NCI-H510A (cell line): ENCODE data around the gene ZSCAN16.

ENCODE experiments used
- DNase-seq: peaks from one replicate; lab custom pipeline; 2025; lab: John Stamatoyannopoulos, UW

ZSCAN16 gene

DNA sequence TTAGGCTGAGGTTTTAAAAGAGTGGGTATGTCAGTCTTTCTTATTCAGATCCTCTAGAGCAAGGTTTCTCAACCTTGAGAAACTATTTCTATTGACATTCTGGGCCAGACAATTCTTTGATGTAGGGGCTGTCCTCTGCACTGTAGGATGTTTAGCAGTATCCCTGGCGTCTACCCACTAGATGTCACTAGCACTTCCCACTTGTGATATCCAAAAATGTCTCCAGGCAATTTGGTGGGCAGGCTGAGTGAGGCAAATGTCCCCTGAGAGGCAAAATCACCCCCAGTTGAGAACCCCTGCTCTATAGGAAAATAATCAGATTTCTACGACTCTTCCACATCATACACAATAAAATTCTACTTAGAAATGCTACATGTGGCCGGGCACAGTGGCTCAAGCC lies 9.6 kb downstream of the ZSCAN16 start:
- no peak for DNase-seq

- DNase-seq: no peak
These were observed 10.3 kb downstream of the ZSCAN16 start for GRCh38 chr6:28134716-28135115.

DNA sequence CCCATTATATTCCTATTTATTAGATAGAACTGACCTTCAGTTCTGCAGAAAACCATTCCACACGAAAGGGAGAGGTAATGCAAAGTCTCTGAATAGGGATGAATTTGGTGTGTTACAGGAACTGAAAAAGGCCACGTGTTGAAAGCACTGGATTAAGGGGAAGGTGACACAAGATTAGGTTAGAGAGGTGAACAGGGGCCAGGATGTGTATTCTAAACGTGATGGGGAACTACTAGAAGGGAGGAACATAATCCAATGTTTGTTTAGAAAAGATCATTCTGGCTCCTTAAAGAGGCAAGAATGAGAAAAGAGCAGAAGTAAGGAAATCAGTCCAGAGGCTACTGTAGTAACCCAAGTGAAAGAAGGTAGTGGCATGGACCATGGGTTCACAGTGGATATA lies 11.0 kb downstream of the ZSCAN16 start:
- DNase-seq: no peak

DNA sequence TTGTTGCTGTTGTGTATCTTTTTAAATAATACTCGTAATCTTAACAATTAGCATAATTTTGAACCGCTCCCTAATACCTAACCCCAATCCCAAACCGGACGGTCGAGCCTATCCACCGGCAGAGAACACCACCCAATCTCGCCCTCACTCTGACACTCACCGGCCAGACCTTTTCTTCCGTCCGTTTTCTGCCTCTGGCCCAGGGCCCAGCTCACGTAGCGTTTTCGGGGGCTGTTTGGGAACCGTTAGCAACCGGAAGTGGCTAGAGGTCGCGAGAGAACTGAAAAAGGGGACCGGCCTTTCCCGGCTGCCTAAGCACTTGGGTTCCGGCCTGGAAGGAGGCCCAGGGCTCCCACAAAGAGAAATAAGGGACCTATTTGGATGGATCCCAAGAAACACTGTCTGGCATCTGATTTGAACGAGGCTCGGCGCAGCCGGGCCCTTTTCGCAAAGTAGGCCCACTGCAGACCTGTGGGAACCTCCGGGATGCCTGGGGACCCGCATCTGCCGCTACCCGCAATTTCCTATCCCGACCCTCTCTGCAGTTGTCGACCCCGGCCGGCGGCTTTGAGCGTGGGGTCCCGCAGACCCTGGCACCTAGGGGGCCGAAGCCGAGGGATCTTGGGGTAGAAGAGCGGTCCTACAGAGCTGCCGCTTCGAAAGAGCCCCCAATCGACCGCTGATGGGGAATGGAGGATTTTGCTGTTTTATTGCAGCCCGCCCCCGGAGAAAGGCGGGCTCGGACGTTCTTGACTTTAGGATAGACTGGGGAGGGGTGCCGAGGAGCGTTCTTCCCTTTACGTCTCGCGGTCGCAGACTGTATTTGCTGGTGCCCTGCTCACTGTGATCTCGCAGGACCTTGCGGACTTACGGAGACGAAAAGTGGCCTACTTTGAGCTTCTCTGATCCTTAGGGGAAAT lies 12.4 kb downstream of the ZSCAN16 start:
- DNase-seq: peak; percentile 77

DNA sequence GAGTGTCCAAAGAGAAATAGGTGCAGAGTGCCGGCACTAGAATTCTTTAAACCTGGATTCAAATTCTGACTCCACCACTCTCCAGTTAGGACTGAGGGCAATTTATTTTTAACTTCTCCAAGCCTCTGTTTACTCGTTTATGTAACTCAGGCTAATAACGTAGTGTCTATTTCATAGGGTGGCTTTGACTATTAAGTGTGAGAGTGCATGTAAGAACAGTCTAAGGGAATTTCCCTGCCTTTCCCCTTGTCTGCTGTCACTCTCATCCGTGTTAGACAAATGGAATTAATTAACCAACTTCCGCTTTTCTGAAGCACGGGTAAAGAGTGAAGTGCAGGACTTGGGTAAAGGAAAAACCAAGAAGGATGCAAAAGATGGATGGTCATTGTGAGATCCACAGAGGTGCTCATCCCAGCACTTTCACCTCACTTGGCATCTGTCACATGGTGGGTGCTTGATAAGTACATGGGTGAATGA lies 13.1 kb downstream of the ZSCAN16 start:
- no peak for DNase-seq

GRCh38 chr6:28139860-28140543 lies 15.6 kb downstream of the ZSCAN16 start:
- DNase-seq: no peak

DNA sequence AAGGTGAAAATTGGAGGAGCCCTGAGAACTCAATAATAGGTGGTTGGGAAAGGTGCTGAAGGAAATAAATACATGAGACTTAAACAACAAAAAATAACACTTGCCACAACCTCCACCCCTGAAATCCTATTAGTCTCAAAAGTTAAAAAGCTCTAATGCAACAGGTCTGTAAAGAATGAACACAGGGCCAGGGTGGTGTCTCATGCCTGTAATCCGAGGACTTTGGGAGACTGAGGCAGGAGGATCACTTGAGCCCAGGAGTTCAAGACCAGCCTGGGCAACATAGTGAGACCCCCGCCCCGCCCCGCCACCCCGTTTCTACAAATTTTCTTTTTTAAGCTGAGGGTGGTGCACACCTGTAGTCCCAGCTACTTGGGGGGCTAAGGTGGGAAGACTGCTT lies 16.2 kb downstream of the ZSCAN16 start:
- no peak for DNase-seq

DNA sequence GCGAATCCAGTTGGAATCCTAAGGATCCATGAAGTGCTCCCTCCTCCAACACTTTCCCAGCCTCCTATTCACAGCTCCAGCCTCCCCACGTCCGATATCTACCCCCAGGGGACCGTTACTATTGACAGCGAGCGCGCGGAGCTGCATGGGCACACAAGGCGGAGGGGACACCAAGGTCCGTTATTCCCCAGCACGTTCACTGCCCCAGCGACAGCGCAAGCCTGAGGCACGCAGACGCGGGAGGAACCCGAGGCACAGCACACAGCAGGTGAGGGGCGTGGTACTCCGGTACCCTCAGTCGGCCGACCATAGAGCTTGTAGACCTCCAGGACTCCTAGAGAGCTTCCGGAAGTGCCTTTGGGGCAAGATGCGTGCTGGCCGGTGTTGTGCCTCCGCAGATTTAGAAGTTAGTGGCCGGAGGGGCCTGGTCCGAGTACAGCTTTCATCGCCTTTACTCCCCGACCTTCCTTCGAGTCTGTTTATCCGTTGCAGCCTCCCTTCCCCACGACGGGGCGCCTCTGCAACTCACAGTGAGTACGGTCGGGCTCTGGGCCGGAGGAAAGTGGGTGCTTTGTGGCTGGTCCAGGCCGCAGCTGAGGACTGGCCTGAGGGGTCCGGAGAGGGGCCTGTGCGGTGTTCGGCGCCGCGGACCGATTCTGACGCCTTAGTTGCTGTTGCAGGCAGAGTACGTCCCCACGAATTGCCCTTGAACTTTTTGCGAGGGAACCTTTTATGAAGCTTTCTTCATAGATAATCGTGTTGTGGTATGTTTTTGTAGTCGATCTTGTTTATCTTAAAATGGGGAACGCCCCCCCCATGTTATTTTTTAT lies 17.3 kb downstream of the ZSCAN16 start, which contains the start of gene ZKSCAN8:
Gene ZKSCAN8 (plus strand): TSS at position 384 of the 830 bp plus-strand sequence. CDS start 6,525 bp downstream, outside the sequence.
- peak; percentile 92 for DNase-seq

- DNase-seq: no peak
These were observed 18.0 kb downstream of the ZSCAN16 start for GRCh38 chr6:28142446-28142845.

- no peak for DNase-seq
These were observed 20.8 kb downstream of the ZSCAN16 start for GRCh38 chr6:28145231-28145630.

GRCh38 chr6:28152531-28152930 lies 28.1 kb downstream of the ZSCAN16 start:
- DNase-seq: no peak

GRCh38 chr6:28153546-28153945 lies 29.1 kb downstream of the ZSCAN16 start:
- no peak for DNase-seq

DNA sequence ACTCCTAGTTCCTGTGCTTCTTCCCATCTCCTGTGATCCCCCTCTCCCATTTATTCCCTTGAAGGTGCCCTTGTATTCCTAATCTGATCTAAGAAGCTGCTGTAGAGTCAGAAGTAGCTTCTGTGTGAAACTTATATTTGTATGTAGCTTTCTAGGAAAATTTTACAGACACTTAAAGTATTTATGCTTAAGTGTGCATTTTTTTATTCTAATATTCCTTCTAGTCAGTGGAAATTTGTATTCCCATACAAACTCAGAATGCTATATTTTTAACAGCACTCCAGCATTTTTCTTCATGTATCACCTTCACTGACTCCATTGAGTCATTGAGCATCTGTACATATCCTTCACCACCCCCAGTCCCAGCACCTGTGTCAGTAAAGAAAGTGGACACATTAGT lies 29.9 kb downstream of the ZSCAN16 start:
- no peak for DNase-seq

- DNase-seq: no peak
These were observed 33.9 kb downstream of the ZSCAN16 start for GRCh38 chr6:28158318-28158717.

DNA sequence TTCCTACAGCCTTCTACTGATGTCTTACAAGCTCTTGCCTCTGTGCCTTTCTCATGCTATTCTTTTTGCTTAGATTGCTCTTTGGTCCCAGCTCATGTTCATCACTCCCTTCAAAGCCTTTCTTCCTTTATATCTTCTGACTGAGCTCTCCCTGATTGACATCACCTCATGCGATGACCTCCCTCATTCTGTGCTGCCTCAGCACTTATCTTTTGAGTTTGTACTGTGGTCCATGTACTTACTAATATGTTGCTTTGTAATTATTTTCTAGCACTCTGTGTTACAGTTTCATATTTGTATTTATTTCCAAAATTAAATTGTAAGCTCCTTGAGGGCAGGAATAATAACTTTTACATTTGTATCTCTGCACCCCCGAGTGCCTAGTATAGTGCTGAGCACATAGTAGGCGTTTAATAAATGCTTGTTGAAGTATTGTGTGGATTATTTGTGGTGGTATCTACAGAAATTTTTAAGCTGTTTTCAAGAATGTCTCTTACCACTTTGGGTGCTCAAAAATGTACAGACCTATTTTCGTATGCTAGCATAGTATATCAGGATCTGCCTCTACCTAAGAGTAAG lies 34.7 kb downstream of the ZSCAN16 start:
- no peak for DNase-seq

GRCh38 chr6:28160233-28160632 lies 35.8 kb downstream of the ZSCAN16 start:
- no peak for DNase-seq

GRCh38 chr6:28161410-28162079 lies 37.1 kb downstream of the ZSCAN16 start:
- no peak for DNase-seq

- DNase-seq: no peak
These were observed 41.2 kb downstream of the ZSCAN16 start for GRCh38 chr6:28165563-28165962.

- no peak for DNase-seq
These were observed 42.7 kb downstream of the ZSCAN16 start for GRCh38 chr6:28167068-28167467.

GRCh38 chr6:28167926-28168325 lies 43.5 kb downstream of the ZSCAN16 start:
- DNase-seq: no peak

GRCh38 chr6:28171271-28171670 lies 46.9 kb downstream of the ZSCAN16 start:
- no peak for DNase-seq
